Measurements from ENCODE around the gene MLN.
A peak's percentile ranks its signal among the peaks of the same experiment; 100 is the strongest.

The MLN gene

DNA sequence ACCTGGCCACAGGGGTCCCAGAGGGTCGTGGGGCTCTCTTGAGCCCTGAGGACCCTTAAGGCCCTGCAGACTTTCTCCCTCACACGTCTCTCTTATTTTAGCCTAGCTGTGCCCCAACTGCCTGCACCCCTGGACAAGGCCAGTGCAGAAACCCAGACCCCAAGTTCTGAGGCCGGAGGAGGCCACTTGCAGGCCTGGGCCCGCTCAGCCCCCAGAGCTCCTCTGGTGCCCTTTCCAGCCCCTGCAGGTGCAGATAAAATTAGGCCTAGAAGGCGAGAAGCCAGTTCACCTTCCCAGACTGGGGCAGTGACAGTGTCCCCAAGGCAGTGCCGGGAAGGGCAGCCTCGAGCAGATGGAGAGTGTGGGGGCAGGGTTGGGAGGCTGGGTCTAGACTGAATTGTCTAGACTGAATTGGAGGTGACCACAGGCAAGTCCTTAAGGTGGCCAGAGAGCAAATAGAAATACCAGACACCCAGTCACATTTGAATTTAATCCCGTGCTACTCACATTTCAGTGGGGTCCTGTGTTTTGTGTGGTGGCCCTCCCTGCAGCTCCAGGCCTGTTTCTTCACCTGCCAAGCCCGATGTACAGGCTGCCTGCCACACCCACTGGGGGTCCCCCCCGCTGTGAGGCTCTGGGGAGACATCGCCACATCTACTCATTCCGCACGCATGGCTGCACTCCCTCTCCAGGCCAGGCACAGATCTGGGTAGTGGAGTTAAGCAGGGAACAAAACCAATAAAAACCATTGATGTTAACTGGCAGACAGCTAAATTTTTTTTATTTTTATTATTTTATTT lies 48.5 kb downstream of the MLN start:
- TF ChIP-seq, protein P1, sequence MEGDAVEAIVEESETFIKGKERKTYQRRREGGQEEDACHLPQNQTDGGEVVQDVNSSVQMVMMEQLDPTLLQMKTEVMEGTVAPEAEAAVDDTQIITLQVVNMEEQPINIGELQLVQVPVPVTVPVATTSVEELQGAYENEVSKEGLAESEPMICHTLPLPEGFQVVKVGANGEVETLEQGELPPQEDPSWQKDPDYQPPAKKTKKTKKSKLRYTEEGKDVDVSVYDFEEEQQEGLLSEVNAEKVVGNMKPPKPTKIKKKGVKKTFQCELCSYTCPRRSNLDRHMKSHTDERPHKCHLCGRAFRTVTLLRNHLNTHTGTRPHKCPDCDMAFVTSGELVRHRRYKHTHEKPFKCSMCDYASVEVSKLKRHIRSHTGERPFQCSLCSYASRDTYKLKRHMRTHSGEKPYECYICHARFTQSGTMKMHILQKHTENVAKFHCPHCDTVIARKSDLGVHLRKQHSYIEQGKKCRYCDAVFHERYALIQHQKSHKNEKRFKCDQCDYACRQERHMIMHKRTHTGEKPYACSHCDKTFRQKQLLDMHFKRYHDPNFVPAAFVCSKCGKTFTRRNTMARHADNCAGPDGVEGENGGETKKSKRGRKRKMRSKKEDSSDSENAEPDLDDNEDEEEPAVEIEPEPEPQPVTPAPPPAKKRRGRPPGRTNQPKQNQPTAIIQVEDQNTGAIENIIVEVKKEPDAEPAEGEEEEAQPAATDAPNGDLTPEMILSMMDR (IDR thresholded peaks at IDR 0.05; ENCODE audit: low read depth, low read length) = no peak
- TF ChIP-seq EZH2phosphoT487 (IDR thresholded peaks at IDR 0.05; ENCODE audit: low read depth) = no peak
- Histone ChIP-seq H3K9me3 (ENCODE audit: insufficient read depth, low read length) (no peaks in the 10 kb centered on the region), H3K79me2 (ENCODE audit: low read length) (no peaks in the 10 kb centered on the region), H4K20me1 (ENCODE audit: insufficient read depth, low read length) (no peaks in the 10 kb centered on the region), H3K27me3 (ENCODE audit: low read depth, low read length) (peaks cover 5% of the 10 kb centered on the region), H3K9ac (ENCODE audit: low read length) (no peak overlapping the region), H3K27ac (ENCODE audit: low read length) (no peak overlapping the region), H2AFZ (ENCODE audit: low read depth, low read length) (no peak overlapping the region), H3K36me3 (replicated peaks; ENCODE audit: low read depth, low read length) (no peaks in the 10 kb centered on the region), H3K4me1 (ENCODE audit: low read length) (peaks cover 12% of the 10 kb centered on the region), H3K4me3 (ENCODE audit: low read length) (no peak overlapping the region), H3K4me2 (ENCODE audit: low read length) (0 out of 2 replicates have a peak overlapping the region, but pooled peaks have one; percentile 7)

DNA sequence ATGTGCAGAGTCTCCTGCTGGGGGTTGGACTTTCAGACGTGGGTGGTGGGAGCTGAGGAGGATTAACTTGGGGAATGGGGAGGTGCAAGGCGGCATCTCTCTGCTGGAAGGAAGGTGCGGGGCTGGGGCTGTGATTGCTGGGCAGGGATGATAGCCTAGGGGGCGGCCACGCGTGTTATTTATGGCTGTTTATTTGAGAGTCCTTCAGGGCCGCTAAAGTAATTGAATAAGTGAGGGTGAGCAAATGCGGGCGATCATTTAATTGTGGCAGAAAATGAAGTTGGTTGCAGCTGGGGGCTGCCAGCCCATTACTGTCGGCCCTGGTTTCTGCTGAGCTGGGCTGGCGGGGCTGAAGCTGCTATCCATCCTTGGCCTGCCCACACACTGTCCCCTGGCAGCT lies 49.6 kb downstream of the MLN start:
- no peaks in the 10 kb centered on the region for H3K9me3 ChIP-seq (ENCODE audit: insufficient read depth, low read length)
- no peak overlapping the region for H2AFZ ChIP-seq (ENCODE audit: low read depth, low read length)

DNA sequence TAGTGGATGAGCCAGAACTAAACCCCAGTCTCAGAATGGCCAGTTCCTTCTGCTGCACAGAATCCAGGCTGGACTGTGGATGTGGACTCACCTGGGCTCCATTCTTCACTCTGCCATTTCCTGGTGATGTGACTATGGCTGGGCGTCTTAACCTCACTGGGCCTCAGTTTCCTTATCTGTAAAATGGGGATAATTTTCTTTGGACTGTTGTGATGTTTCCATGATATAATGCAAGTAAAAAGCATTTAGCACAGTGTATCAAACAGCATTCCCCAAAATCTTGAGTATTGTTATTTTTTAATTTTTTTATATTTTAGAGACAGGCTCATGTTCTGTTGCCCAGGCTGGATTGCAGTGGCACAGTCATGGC lies 51.2 kb downstream of the MLN start:
- H2AFZ ChIP-seq (ENCODE audit: low read depth, low read length) = no peak overlapping the region
- peaks cover 5% of the 10 kb centered on the region for H3K27me3 ChIP-seq (ENCODE audit: low read depth, low read length)
- TF ChIP-seq, protein P1 (IDR thresholded peaks at IDR 0.05; ENCODE audit: low read depth, low read length) = no peak
- no peak for TF ChIP-seq EZH2phosphoT487 (IDR thresholded peaks at IDR 0.05; ENCODE audit: low read depth)
- no peak overlapping the region for H3K9ac ChIP-seq (ENCODE audit: low read length)
- peaks cover 12% of the 10 kb centered on the region for H3K4me1 ChIP-seq (ENCODE audit: low read length)
- H3K9me3 ChIP-seq (ENCODE audit: insufficient read depth, low read length) = no peaks in the 10 kb centered on the region
- H3K27ac ChIP-seq (ENCODE audit: low read length) = no peak overlapping the region
- H3K4me3 ChIP-seq (ENCODE audit: low read length) = no peak overlapping the region
- H3K79me2 ChIP-seq (ENCODE audit: low read length) = no peaks in the 10 kb centered on the region
- H3K36me3 ChIP-seq (replicated peaks; ENCODE audit: low read depth, low read length) = no peaks in the 10 kb centered on the region
- no peak overlapping the region for H3K4me2 ChIP-seq (ENCODE audit: low read length)
- no peaks in the 10 kb centered on the region for H4K20me1 ChIP-seq (ENCODE audit: insufficient read depth, low read length)

More for the DNA sequence above, 49.6 kb downstream of the MLN start:
- Histone ChIP-seq H3K79me2 (ENCODE audit: low read length) (no peaks in the 10 kb centered on the region), H3K9ac (ENCODE audit: low read length) (no peak overlapping the region), H3K4me3 (ENCODE audit: low read length) (no peak overlapping the region), H3K4me2 (ENCODE audit: low read length) (no peak overlapping the region), H3K27me3 (ENCODE audit: low read depth, low read length) (peaks cover 5% of the 10 kb centered on the region), H3K4me1 (ENCODE audit: low read length) (peaks cover 12% of the 10 kb centered on the region), H3K27ac (ENCODE audit: low read length) (no peak overlapping the region), H4K20me1 (ENCODE audit: insufficient read depth, low read length) (no peaks in the 10 kb centered on the region), H3K36me3 (replicated peaks; ENCODE audit: low read depth, low read length) (no peaks in the 10 kb centered on the region)
- TF ChIP-seq EZH2phosphoT487 (IDR thresholded peaks at IDR 0.05; ENCODE audit: low read depth) = no peak
- TF ChIP-seq, protein P1 (IDR thresholded peaks at IDR 0.05; ENCODE audit: low read depth, low read length) = no peak

DNA sequence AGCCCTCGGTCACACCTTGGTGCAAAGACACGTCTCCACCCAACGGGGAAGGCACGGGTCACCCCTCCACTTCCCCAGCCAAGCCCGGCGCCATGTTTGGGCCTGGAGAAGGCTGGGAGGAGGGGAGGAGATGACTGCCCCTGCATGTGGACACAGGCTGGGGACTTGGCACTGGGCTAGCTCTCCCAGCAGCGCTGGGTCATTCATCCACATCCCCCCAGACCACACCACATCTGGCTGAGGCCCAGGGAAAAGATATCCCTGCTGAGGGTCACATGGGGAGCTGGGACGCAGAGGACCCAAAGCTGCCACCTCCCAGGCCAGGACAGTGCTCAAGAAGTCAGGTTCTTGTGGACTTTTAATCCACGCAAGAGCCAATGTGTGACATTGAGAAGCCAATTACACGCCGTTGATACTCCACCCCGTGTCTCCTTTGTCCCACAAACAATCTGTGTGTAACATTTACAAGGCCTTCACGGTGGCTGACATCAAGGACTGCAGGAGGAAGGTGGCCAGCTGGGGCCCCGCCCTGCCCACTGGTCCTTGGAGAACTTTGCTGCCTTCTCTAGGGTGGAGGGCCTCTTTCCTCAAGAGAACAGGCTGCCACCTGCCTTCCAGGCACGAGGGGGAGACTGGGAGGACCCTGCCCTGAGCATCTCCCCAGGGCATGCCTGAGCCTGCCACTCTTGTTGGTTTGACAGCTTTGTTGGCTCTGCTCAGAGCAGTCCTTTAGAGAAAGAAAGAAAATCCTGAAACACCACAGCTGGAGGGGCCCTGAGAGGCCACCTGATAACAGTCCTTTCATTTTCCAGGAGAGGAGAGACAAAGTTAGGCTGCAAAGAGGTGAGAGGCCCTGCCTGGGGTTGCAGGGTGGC lies 51.8 kb downstream of the MLN start:
- TF ChIP-seq, protein P1 (IDR thresholded peaks at IDR 0.05; ENCODE audit: low read depth, low read length) = no peak

More for the DNA sequence above, 51.8 kb downstream of the MLN start:
- Histone ChIP-seq H4K20me1 (ENCODE audit: insufficient read depth, low read length) (no peaks in the 10 kb centered on the region), H3K79me2 (ENCODE audit: low read length) (no peaks in the 10 kb centered on the region), H2AFZ (ENCODE audit: low read depth, low read length) (no peak overlapping the region), H3K36me3 (replicated peaks; ENCODE audit: low read depth, low read length) (no peaks in the 10 kb centered on the region), H3K9ac (ENCODE audit: low read length) (no peak overlapping the region), H3K9me3 (ENCODE audit: insufficient read depth, low read length) (no peaks in the 10 kb centered on the region), H3K27ac (ENCODE audit: low read length) (no peak overlapping the region), H3K27me3 (ENCODE audit: low read depth, low read length) (peaks cover 2% of the 10 kb centered on the region), H3K4me1 (ENCODE audit: low read length) (peaks cover 12% of the 10 kb centered on the region), H3K4me2 (ENCODE audit: low read length) (no peak overlapping the region), H3K4me3 (ENCODE audit: low read length) (no peak overlapping the region)
